GM19023 (cell line): ENCODE measurements around the gene RAB1B.
"Not testable (repeated sequence)": the region's sequence is repeated elsewhere in the genome, so short reads cannot be mapped to it uniquely, and the experiment has no call there.

ENCODE experiments used
- ATAC-seq: cut with Tn5 transposase; IDR thresholded peaks from one replicate; pipeline ENCODE4 v1.9.1; 2021; ENCODE audit warnings: mild to moderate bottlenecking, moderate library complexity; ENCODE audit not compliant: unreplicated experiment

RAB1B gene

GRCh38 chr11:66294626-66295620 is 26.5 kb downstream of the RAB1B start:
- no peak for ATAC-seq

- ATAC-seq, result no peak
Measured at GRCh38 chr11:66297610-66298009, 29.2 kb downstream of the RAB1B start.

- ATAC-seq, result no peak
Measured at GRCh38 chr11:66299186-66299585, 30.7 kb downstream of the RAB1B start.

- no peak for ATAC-seq
Measured at GRCh38 chr11:66302656-66303055, 34.2 kb downstream of the RAB1B start.

GRCh38 chr11:66309475-66309874 is 41.0 kb downstream of the RAB1B start:
- ATAC-seq, result no peak

- ATAC-seq, result no peak
Measured at GRCh38 chr11:66310324-66310723, 41.9 kb downstream of the RAB1B start.

- ATAC-seq, result not testable (repeated sequence)
Measured at GRCh38 chr11:66310803-66311440, 42.5 kb downstream of the RAB1B start.

- ATAC-seq, result no peak
Measured at GRCh38 chr11:66311470-66311964, 43.1 kb downstream of the RAB1B start.

- ATAC-seq, result peak; percentile 68
Measured at GRCh38 chr11:66311965-66312548, 43.6 kb downstream of the RAB1B start.

- ATAC-seq, result peak; percentile 50
Measured at GRCh38 chr11:66312549-66313320, 44.3 kb downstream of the RAB1B start.

GRCh38 chr11:66313321-66314185 is 45.1 kb downstream of the RAB1B start:
- no peak for ATAC-seq

GRCh38 chr11:66314186-66314501 is 45.7 kb downstream of the RAB1B start:
- ATAC-seq, result no peak

- ATAC-seq, result no peak
Measured at GRCh38 chr11:66314561-66315497, 46.4 kb downstream of the RAB1B start.

GRCh38 chr11:66315498-66315885 is 47.1 kb downstream of the RAB1B start:
- ATAC-seq, result no peak

- ATAC-seq, result no peak
Measured at GRCh38 chr11:66315921-66316811, 47.7 kb downstream of the RAB1B start.

GRCh38 chr11:66316849-66317251 is 48.4 kb downstream of the RAB1B start, which contains the start of gene CD248:
CD248 (minus strand) TSS chr11:66317044; CDS start chr11:66317027, 17 bp downstream.
- ATAC-seq, result no peak

GRCh38 chr11:66317322-66317722 is 48.9 kb downstream of the RAB1B start:
- ATAC-seq, result no peak
